AG04450 (cell line): ENCODE measurements around the gene NF2. TPM values are rescaled to one million over a fixed set of nuclear protein-coding genes. Genes with fewer than 3 reads are reported as not detected.

Experiments used
- CTCF ChIA-PET: fragments of 300-600, 350-600 bp; formaldehyde crosslinking; extraction: SDS; loops from one replicate; lab custom pipeline; 2022; ENCODE audit warnings: antibody characterized with exemption, inconsistent platforms; lab: Charles Lee
- POLR2A ChIA-PET: fragments of 350-600 bp; formaldehyde crosslinking; extraction: SDS; loops from one replicate; lab custom pipeline; 2021; ENCODE audit warnings: antibody characterized with exemption, inconsistent platforms; lab: Yijun Ruan, JAX
- DNase-seq: peaks from one replicate; pipeline ENCODE4 v3.0.0-alpha.2; 2011; ENCODE audit warnings: low read depth, low spot score
- H3K27ac ChIP-seq: one replicate; pipeline ENCODE4 v1.5.1; 2012; ENCODE audit warnings: low read depth, low read length, control low read depth
- H3K27me3 ChIP-seq: one replicate; pipeline ENCODE4 v1.6.0; 2012; ENCODE audit warnings: low read length; ENCODE audit not compliant: control insufficient read depth, insufficient read depth
- H3K4me3 ChIP-seq: 2 replicates; pipeline ENCODE4 v1.5.1; 2011; ENCODE audit warnings: mild to moderate bottlenecking, low read depth, low read length, control low read depth
- H3K9me3 ChIP-seq: 2 replicates; pipeline ENCODE4 v1.5.1; 2012; ENCODE audit warnings: low read length; ENCODE audit not compliant: control insufficient read depth, insufficient read depth
- polyA plus RNA-seq: library from polyadenylated mRNA; depleted of rRNA; stranded (reverse); fragments of >200 nt; gene quantifications from 2 replicates; pipeline ENCODE4 v1.2.3, GENCODE V29; 2011
- TF ChIP-seq, protein P1 (sequence below): IDR thresholded peaks from 2 replicates; pipeline ENCODE4 v1.5.1; 2011; ENCODE audit warnings: low read depth, low read length, control low read depth, inconsistent platforms

NF2 gene
- polyA plus RNA-seq, 1 experiment: 57.6 TPM

DNA sequence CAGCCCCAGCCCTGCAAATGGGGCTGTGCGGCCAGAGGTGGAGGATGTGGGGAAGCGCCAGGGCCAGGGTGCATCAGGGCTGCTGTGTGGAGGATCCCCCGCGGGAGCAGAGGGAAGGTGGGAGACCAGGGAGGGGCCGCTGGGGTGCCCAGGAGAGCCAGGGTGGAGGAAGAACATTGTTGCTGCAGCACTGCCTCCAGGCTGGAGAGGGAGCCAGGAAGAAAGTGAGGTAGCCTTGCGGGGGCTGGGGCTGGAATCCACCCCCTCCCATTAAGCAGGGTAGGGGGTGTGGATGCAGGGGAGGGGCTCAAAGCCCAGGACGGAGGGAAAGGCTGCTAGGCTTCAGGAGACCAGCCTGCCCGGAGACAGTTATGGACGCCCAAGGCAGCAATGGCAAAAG is 131.4 kb downstream of the NF2 start:
- no peak for DNase-seq
- ChIA-PET CTCF (interaction anchor here (0.5 kb wide), 1 partner anchor 102 kb away, joined by 5 read pairs; no protein-coding TSS in a partner anchor), POLR2A (no interaction called here)
- Histone ChIP-seq H3K27me3 (no peaks in the 10 kb centered on the region), H3K4me3 (no peak overlapping the region), H3K9me3 (no peaks in the 10 kb centered on the region; the same call in 1 of the 2 replicates), H3K27ac (no peak overlapping the region)
- TF ChIP-seq, protein P1, sequence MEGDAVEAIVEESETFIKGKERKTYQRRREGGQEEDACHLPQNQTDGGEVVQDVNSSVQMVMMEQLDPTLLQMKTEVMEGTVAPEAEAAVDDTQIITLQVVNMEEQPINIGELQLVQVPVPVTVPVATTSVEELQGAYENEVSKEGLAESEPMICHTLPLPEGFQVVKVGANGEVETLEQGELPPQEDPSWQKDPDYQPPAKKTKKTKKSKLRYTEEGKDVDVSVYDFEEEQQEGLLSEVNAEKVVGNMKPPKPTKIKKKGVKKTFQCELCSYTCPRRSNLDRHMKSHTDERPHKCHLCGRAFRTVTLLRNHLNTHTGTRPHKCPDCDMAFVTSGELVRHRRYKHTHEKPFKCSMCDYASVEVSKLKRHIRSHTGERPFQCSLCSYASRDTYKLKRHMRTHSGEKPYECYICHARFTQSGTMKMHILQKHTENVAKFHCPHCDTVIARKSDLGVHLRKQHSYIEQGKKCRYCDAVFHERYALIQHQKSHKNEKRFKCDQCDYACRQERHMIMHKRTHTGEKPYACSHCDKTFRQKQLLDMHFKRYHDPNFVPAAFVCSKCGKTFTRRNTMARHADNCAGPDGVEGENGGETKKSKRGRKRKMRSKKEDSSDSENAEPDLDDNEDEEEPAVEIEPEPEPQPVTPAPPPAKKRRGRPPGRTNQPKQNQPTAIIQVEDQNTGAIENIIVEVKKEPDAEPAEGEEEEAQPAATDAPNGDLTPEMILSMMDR: no peak

DNA sequence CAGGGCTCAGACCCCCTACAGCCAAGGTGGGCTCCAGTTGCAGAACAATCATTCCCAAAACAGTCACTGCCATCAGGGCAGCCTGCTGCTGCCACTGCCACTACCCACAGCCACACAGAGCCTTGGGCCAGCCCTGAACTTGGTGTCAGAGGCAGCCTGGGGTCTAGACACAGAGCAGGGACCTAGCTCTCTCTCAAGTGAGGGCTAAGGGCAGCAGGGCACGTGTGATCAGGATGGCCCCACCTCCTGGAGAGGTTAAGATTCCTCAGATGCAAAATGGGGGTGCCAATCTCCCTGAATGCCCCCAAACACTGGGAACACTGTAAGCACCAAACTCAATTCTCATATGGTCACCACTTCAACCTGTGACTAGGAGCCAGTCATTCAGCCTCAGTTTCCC is 132.0 kb downstream of the NF2 start:
- Histone ChIP-seq H3K9me3 (no peaks in the 10 kb centered on the region; the same call in 1 of the 2 replicates), H3K27ac (no peak overlapping the region), H3K27me3 (no peaks in the 10 kb centered on the region), H3K4me3 (no peak overlapping the region)
- DNase-seq: no peak
- CTCF ChIA-PET: no interaction called here
- TF ChIP-seq, protein P1: no peak
- POLR2A ChIA-PET: no interaction called here

DNA sequence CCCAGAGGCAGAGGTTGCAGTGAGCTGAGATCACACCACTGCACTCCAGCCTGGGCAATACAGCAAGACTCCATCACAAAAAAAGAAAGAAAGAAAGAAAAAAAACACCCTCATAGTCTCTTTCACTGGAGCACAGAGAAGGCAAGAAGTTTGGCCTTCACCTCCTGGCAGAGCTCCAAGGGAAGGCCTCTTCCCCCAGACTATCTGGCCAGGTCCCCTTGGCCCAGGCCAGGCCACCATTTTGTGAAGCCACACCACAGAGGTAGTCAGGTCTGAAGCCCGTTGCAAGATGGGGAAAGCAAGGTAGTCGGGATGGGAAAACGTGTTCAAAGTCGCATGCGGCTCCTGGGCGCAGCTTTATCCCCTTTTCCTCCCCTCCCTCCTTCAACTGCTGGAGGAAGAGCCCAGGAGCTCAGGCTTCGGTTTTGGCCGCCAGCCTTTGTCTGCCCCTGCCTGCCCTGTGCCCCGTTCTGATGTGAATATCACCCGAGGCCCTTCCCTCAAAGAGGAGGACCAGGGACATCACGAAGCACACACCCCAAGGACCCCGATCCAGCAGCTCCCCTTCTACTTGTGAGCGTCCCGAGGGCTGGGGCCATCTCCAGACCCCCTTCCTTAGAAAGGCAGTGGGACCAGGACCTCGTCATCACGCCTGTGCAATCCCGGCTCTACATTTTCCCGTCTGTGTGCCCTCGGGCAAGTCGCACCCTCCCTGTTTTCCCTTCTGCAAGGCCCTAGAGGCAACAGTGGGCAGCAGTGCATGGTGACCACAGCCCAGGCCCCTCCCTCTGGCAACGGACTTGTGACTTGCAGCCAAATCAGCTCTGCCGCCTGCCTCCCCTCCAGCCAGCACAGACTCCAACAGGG is 134.1 kb downstream of the NF2 start:
- no peaks in the 10 kb centered on the region for H3K27me3 ChIP-seq
- H3K27ac ChIP-seq: no peak overlapping the region
- TF ChIP-seq, protein P1: no peak
- H3K9me3 ChIP-seq: no peaks in the 10 kb centered on the region; the same call in 1 of the 2 replicates
- ChIA-PET CTCF (no interaction called here), POLR2A (no interaction called here)
- DNase-seq: no peak
- H3K4me3 ChIP-seq: no peak overlapping the region

DNA sequence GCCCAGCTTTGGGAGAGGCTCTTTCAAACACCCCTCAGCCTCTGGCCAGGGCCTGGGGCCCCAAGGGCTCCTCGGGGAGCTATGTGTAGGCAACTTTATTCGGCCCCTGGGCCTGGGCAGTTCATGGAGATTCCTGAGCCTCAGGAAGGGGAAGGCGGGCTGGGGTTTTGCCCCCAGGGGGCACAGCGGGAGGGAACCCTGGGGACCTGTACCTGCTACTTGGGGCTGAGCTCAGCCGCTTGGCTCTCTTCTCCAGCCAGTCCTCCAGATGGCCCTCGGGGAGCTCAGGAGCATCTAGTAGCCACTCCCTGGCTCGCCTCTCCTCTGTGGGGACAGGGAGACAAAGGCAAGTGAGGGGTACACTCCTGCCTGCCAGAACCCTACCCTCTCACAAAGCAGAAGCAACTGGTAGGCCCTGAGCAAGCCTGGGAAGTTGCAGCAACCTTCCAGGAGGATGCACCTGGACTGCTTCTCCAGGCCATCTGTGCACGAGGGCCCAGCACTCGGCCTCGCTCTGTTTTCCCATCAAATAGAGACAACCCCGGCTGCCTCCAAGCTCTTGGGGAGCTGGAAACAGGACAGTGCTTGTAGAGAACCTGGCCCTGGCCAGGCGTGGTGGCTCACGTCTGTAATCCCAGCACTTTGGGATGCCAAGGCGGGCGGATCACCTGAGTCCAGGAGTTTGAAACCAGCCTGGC is 134.8 kb downstream of the NF2 start:
- no peak overlapping the region for H3K27ac ChIP-seq
- CTCF ChIA-PET: no interaction called here
- no peak for DNase-seq

More for the DNA sequence above, 134.8 kb downstream of the NF2 start:
- H3K4me3 ChIP-seq: no peak overlapping the region
- H3K9me3 ChIP-seq: no peaks in the 10 kb centered on the region; the same call in 1 of the 2 replicates
- H3K27me3 ChIP-seq: no peaks in the 10 kb centered on the region
- TF ChIP-seq, protein P1: no peak
- POLR2A ChIA-PET: no interaction called here
